GM18502 (cell line): ENCODE measurements around the gene PPP1R3G.

Experiments
- ATAC-seq: cut with Tn5 transposase; IDR thresholded peaks from one replicate; pipeline ENCODE4 v1.9.1; 2021; ENCODE audit warnings: mild to moderate bottlenecking; ENCODE audit not compliant: unreplicated experiment, poor library complexity

Gene PPP1R3G

GRCh38 chr6:5135788-5136376 is 50.7 kb downstream of the PPP1R3G start:
- no peak for ATAC-seq

DNA sequence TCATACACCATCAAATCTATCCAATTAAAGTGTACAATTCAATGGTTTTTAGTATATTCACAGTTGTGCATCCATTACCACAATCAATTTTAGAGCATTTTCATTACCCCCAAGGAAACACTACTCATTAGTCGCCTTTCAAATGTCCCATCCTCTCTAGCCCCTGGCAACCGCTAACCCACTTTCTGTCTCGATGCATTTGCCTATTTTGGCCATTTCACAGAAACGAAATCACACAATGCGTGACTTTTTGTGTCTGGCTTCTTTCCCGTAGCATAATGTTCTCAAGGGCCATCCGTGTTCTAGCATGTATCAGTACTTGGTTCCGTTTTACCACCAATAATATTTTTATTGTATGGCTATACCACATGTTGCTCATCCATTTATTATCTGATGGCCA is 51.7 kb downstream of the PPP1R3G start:
- ATAC-seq, result no peak
